Karpas-422 (cell line): Measurements from ENCODE around the gene GAA. TPM values are rescaled to one million over a fixed set of nuclear protein-coding genes. Genes with fewer than 3 reads are reported as not detected.

Experiments used
- DNase-seq: peaks from one replicate; pipeline ENCODE4 v3.0.0-alpha.2; 2015
- H2AFZ ChIP-seq: fragments of 200-600 bp; sonication (generic); 2 replicates; pipeline ENCODE4 v1.6.1; 2014; ENCODE audit warnings: antibody characterized with exemption, low read length, mixed read lengths
- H3K27ac ChIP-seq: fragments of 200-600 bp; sonication (generic); 2 replicates; pipeline ENCODE4 v1.5.1; 2014; ENCODE audit warnings: mild to moderate bottlenecking, low read length, moderate library complexity
- H3K27me3 ChIP-seq: fragments of 200-600 bp; sonication (generic); 2 replicates; pipeline ENCODE4 v1.6.1; 2014; ENCODE audit warnings: low read length, mixed read lengths
- H3K36me3 ChIP-seq: fragments of 200-600 bp; sonication (generic); 2 replicates; pipeline ENCODE4 v1.6.1; 2014; ENCODE audit warnings: low read length, mixed read lengths; ENCODE audit not compliant: insufficient read depth
- H3K4me1 ChIP-seq: fragments of 200-600 bp; sonication (generic); 2 replicates; pipeline ENCODE4 v1.6.1; 2014; ENCODE audit warnings: mild to moderate bottlenecking, low read length, mixed read lengths
- H3K4me2 ChIP-seq: fragments of 200-600 bp; sonication (generic); 2 replicates; pipeline ENCODE4 v1.6.1; 2014; ENCODE audit warnings: low read length, low read depth, mild to moderate bottlenecking; ENCODE audit not compliant: poor library complexity, severe bottlenecking
- H3K4me3 ChIP-seq: fragments of 200-600 bp; sonication (generic); 2 replicates; pipeline ENCODE4 v1.5.1; 2014; ENCODE audit warnings: mild to moderate bottlenecking, antibody characterized with exemption, low read length, mixed read lengths
- H3K79me2 ChIP-seq: fragments of 200-600 bp; sonication (generic); 2 replicates; pipeline ENCODE4 v1.6.1; 2014; ENCODE audit warnings: mild to moderate bottlenecking, low read length, mixed read lengths
- H3K9ac ChIP-seq: fragments of 200-600 bp; sonication (generic); 2 replicates; pipeline ENCODE4 v1.6.0; 2014; ENCODE audit warnings: low read length
- H3K9me2 ChIP-seq: fragments of 200-600 bp; sonication (generic), shearing (Covaris generic); replicated peaks from 2 replicates; pipeline ENCODE4 v1.6.0; 2014; ENCODE audit warnings: mild to moderate bottlenecking, low read length, moderate library complexity; ENCODE audit not compliant: insufficient read depth
- H3K9me3 ChIP-seq: fragments of 300-700, 200-600 bp; sonication (generic); 2 replicates; pipeline ENCODE4 v1.6.1; 2014; ENCODE audit warnings: low read length, mixed read lengths
- H4K20me1 ChIP-seq: fragments of 200-600 bp; sonication (generic); 2 replicates; pipeline ENCODE4 v1.6.1; 2014; ENCODE audit warnings: mild to moderate bottlenecking, antibody characterized with exemption, low read length, low read depth; ENCODE audit not compliant: insufficient read depth
- total RNA-seq: library from RNA; depleted of rRNA; stranded (reverse); fragments of >200 nt; shearing (Covaris generic); gene quantifications from 2 replicates; pipeline ENCODE4 v1.2.3, GENCODE V29; 2014; ENCODE audit warnings: low replicate concordance

GAA gene
- total RNA-seq, 1 experiment from 2014 or later, result 4.3 TPM

GRCh38 chr17:80064696-80065095 is 36.7 kb upstream of the GAA start:
- Histone ChIP-seq H3K79me2 (no peaks in the 10 kb centered on the region), H2AFZ (no peak overlapping the region), H3K36me3 (no peaks in the 10 kb centered on the region), H3K4me2 (no peak overlapping the region), H3K27ac (no peak overlapping the region), H3K9me3 (no peaks in the 10 kb centered on the region), H3K4me1 (no peaks in the 10 kb centered on the region), H3K9me2 (no peaks in the 10 kb centered on the region), H3K4me3 (no peak overlapping the region), H4K20me1 (no peaks in the 10 kb centered on the region), H3K9ac (no peak overlapping the region), H3K27me3 (no peaks in the 10 kb centered on the region)
- DNase-seq, result no peak

- H3K4me2 ChIP-seq, result no peak overlapping the region
- H3K27me3 ChIP-seq, result no peaks in the 10 kb centered on the region
- H3K36me3 ChIP-seq, result no peaks in the 10 kb centered on the region
- H3K9ac ChIP-seq, result no peak overlapping the region
- no peaks in the 10 kb centered on the region for H3K79me2 ChIP-seq
- DNase-seq, result no peak
- H3K4me3 ChIP-seq, result no peak overlapping the region
- H3K9me3 ChIP-seq, result no peaks in the 10 kb centered on the region
- H3K27ac ChIP-seq, result no peak overlapping the region
- H4K20me1 ChIP-seq, result no peaks in the 10 kb centered on the region
- no peak overlapping the region for H2AFZ ChIP-seq
- H3K4me1 ChIP-seq, result no peaks in the 10 kb centered on the region
- no peaks in the 10 kb centered on the region for H3K9me2 ChIP-seq
Observed at GRCh38 chr17:80065478-80066170, 35.8 kb upstream of the GAA start.

DNA sequence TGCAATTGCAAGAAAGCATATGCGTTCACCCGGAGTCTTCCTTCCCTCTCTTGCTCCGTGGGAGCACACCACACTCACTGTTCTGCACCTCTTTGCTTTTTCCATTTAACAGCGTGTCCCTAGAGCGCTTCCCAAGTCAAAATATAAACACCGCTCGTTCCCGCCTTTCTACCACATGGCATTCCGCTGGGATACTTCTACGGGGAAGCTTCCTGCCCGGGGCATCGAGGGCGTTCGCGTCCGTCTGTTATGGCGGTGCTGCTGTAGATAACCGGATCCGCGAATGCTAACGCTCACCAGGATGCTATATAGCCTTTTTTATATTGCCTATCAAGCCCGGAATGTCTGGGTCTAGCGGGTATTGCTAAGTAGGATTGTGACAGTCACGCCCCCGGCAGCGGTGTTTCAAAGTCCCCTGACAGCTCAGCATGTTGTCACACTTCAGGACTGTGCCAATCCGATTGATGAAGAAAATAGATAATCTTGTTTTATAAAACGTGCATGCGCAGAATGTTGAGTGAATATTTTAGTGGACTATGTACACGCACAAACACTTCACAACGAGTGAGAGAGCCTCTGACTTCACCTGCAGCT is 33.9 kb upstream of the GAA start:
- H3K27me3 ChIP-seq, result no peaks in the 10 kb centered on the region
- no peaks in the 10 kb centered on the region for H3K79me2 ChIP-seq
- H3K4me3 ChIP-seq, result no peak overlapping the region
- no peaks in the 10 kb centered on the region for H3K9me2 ChIP-seq
- no peak overlapping the region for H3K27ac ChIP-seq
- DNase-seq, result no peak
- H3K9me3 ChIP-seq, result no peaks in the 10 kb centered on the region
- H4K20me1 ChIP-seq, result no peaks in the 10 kb centered on the region
- no peak overlapping the region for H3K9ac ChIP-seq
- no peak overlapping the region for H2AFZ ChIP-seq
- H3K4me2 ChIP-seq, result no peak overlapping the region
- no peaks in the 10 kb centered on the region for H3K36me3 ChIP-seq
- H3K4me1 ChIP-seq, result no peaks in the 10 kb centered on the region

DNA sequence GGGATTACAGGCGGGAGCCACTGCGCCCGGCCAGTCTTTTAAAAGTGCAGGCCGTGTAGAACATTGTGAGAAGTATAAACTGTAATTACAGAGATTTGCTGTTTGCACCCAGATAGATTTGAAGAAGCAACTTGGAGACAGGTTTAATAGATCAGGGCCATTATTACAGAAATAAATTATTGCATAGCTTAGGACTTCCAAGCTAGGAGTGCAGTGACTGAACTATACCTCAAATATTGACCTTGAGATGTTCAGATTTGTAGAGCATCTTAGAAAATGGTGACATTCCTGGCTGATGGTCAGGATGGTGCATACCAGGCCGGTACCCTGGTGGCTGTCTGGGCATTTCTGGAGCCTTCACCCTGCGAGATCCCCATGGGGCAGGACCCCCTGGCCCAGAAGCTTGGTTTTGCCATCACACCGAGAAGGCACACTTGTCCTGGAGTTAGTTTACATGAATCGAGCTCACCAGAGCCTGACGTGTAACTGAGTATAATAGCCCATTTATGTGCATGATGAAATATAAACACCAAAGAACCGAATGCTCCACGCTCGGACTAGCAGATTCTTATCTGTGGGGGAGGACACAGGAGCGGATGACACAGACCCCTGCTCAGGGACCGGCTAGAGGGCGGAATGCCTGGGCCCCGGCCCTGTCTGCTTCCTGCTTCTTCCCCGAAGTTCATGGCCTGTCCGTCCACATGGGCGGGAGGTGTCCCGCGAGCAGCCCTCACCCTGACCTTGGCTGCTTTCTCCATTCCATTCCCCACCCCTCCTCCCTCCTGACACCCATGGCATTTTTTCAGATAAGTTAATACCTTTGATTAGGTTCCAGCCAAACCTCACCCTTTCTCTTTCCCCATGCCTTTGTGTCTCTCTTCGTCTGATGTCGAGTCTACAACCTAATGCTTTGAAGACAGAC is 32.8 kb upstream of the GAA start:
- no peak overlapping the region for H3K27ac ChIP-seq
- H4K20me1 ChIP-seq, result no peaks in the 10 kb centered on the region
- no peak overlapping the region for H3K9ac ChIP-seq
- no peak for DNase-seq
- H3K9me3 ChIP-seq, result no peaks in the 10 kb centered on the region
- H3K27me3 ChIP-seq, result no peaks in the 10 kb centered on the region
- H3K9me2 ChIP-seq, result no peaks in the 10 kb centered on the region
- H2AFZ ChIP-seq, result no peak overlapping the region
- no peaks in the 10 kb centered on the region for H3K4me1 ChIP-seq
- H3K79me2 ChIP-seq, result no peaks in the 10 kb centered on the region
- H3K4me3 ChIP-seq, result no peak overlapping the region
- no peak overlapping the region for H3K4me2 ChIP-seq
- H3K36me3 ChIP-seq, result no peaks in the 10 kb centered on the region

DNA sequence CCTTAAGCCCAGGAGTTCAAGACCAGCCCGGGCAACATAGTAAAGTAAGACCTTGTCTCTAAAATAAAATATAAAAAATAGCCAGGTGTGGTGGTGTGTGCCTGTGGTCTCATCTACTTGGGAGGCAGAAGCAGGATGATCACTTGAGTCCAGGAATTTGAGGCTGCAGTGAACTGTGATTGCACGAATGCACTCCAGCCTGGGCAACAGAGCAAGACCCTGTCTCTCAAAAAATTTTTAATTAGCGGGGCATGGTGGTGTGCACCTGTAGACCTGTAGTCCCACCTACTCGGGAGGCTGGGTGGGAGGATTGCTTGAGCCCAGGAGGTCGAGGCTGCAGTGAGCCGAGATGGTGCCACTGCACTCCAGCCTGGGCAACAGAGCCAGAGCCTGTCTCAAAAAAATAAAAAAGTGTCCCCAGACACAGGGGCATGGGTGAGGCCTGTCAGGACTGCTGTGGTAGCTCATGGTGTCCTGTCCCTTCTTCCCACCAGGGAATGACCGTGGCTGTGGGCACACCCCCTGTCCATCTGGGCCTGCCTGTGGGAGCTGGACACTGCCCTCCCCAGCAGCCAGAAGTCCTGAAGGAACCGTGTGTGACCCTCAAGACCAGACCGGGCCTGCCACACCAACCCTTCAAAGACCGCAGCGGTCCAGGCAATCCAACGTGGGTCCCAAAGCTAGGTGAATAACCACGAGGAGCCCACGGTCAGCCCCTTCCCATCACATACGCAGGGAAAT is 30.8 kb upstream of the GAA start:
- no peak overlapping the region for H3K4me3 ChIP-seq
- no peak overlapping the region for H2AFZ ChIP-seq
- no peak overlapping the region for H3K4me2 ChIP-seq
- no peaks in the 10 kb centered on the region for H4K20me1 ChIP-seq
- no peak for DNase-seq
- H3K79me2 ChIP-seq, result no peaks in the 10 kb centered on the region
- H3K27me3 ChIP-seq, result no peaks in the 10 kb centered on the region
- H3K36me3 ChIP-seq, result no peaks in the 10 kb centered on the region
- no peak overlapping the region for H3K9ac ChIP-seq
- no peaks in the 10 kb centered on the region for H3K4me1 ChIP-seq
- H3K9me2 ChIP-seq, result no peaks in the 10 kb centered on the region
- H3K27ac ChIP-seq, result no peak overlapping the region
- no peaks in the 10 kb centered on the region for H3K9me3 ChIP-seq

- Histone ChIP-seq H3K27me3 (no peaks in the 10 kb centered on the region), H3K9me3 (no peaks in the 10 kb centered on the region), H4K20me1 (no peaks in the 10 kb centered on the region), H3K4me3 (no peak overlapping the region), H3K9me2 (no peaks in the 10 kb centered on the region), H3K27ac (no peak overlapping the region), H3K4me1 (no peaks in the 10 kb centered on the region), H3K4me2 (no peak overlapping the region), H3K9ac (no peak overlapping the region), H3K36me3 (no peaks in the 10 kb centered on the region), H2AFZ (no peak overlapping the region), H3K79me2 (no peaks in the 10 kb centered on the region)
- no peak for DNase-seq
Observed at GRCh38 chr17:80071116-80071841, 30.1 kb upstream of the GAA start.

DNA sequence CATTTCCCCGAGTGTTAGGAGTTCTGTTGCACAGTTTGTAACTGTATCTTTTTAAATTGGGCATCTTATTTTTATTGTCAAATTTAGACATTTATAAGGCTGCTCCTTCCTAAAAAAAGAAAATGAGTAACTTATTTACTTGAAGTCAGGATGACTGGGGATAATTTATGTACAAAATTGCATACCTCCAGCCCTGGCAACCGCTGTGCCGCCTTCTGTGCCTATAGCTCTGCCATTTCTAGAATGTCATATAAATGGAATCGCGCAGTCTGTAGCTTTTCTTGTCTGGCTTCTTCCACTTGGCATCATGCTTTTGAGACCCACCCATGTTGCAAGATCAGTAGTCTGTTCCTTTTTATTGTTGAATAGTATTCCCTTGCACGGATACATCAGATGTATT is 29.0 kb upstream of the GAA start:
- no peaks in the 10 kb centered on the region for H3K27me3 ChIP-seq
- no peak overlapping the region for H3K4me3 ChIP-seq
- H3K27ac ChIP-seq, result no peak overlapping the region
- H3K4me1 ChIP-seq, result no peaks in the 10 kb centered on the region
- no peak overlapping the region for H3K9ac ChIP-seq
- no peak for DNase-seq
- no peaks in the 10 kb centered on the region for H3K9me2 ChIP-seq
- no peaks in the 10 kb centered on the region for H4K20me1 ChIP-seq
- no peak overlapping the region for H2AFZ ChIP-seq
- no peaks in the 10 kb centered on the region for H3K79me2 ChIP-seq
- H3K36me3 ChIP-seq, result no peaks in the 10 kb centered on the region
- no peak overlapping the region for H3K4me2 ChIP-seq
- no peaks in the 10 kb centered on the region for H3K9me3 ChIP-seq
